Endometrium (tissue), 2 donors: ENCODE results near the gene AMTN.

ENCODE experiments used
- FAIRE-seq: peaks from 2 replicates; lab custom pipeline; 2012; peaks lifted over from hg19 to GRCh38; lab: Jason Lieb, UNC
- donor health status: control.
- donor health status: control.

The AMTN gene

DNA sequence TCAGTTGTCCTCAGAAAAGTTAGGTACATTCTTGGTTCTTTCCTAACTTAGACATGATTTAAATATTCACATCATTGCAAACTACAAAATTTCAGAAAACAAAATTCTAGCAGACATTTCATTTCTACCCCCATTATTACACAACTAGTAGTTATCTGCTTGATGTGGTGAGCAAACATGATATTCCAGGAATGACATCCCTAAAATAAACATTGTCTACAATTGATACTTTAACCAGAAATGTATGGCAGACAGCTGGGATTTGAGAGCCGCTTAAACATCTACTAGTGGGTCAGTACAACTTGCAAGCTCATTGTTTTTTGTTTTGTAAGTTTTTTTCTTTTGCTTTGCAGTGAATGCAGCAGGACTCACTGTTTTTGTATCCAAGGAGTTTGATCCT is 41.6 kb downstream of the AMTN start:
- no peak for FAIRE-seq

GRCh38 chr4:70564033-70564432 is 45.7 kb downstream of the AMTN start:
- no peak for FAIRE-seq

- FAIRE-seq: no peak
Observed at GRCh38 chr4:70570796-70571195, 52.4 kb downstream of the AMTN start.

DNA sequence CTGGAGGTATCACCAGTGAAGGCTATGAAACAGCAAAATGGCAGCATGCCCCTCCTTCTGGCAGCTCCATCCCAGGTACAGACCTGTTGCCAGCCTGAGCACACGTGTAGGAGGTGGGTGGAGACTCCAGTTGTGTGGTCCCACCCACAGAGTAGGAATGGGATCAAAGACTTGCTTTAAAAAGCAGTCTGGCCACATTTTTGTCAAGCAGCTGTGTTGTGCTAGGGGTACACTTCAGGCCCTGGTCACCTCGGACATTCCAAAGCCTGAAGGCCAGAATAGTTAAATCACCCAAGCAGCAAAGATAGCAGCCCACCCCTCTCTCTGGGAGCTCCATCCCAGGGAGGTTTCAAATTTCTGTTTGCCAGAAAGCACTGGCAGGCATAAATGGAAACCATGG is 53.4 kb downstream of the AMTN start:
- no peak for FAIRE-seq

DNA sequence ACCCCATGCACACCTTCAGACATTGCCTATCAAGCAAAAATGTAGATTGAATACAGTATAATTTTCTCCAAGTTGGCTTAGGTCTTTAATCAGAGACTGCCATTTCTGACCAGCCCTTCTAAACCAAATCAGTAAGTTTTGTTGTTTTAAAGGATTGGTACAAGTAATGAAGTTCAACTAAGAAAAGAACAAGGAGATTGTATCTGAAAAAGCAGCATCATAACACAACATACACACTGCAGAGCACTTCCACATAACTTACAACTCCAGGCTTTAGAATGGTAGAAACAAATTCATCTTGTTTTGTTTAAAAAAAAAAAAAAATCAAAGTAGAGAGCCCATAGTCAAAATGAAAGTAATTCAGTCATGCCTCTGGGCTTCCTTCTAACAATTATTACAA is 57.6 kb downstream of the AMTN start:
- FAIRE-seq: no peak

DNA sequence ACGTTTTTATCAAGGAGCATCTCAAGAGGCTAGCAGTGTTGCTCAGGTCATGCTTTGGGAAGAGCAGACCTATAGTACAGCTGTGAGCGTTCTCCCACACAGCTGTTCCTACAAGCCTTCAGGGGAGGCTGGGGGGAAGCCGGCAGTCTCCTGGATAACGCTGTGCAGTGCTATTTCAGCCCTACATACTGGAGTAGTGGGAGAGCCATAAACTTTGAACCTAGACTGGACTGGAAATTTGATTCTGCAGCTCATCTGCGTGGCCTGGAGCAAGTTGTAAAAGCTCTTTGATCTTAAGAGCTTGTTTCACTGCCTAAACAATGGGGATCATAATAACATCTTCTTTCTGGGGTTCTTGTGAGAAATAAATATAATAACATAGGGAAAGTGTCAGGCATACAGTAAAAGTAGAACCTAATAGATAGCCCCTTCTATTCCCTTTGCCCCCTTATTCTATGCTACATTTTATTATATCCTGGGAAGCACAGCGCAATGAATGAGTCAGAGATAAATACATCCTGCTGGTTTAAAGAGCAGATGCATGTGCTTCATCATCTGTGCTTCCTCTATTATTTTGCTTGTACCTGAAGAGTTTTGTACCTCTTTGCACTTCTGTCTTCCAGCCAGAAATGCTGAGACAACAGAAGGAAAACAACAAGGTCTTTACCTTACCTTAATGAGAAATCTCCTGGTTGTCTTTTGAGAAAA is 59.0 kb downstream of the AMTN start:
- no peak for FAIRE-seq

DNA sequence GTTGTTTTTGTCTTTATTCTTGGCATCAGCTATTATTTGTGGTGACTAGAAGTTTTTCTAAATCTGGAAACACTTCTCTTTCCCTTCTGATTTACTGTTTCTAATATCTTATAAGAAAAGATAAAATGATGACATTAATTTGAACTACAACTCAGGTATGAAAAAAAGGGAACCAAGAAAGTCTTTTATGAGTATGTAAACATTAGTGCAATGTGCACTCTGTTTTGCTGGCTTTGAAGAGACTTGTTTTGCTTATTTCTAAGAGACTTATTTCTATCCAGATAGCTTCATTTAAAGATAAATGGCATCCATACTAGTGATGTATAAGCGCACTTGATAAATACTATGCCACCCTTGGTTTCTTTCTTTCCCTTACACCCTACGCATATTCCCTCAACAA is 63.6 kb downstream of the AMTN start:
- peak; percentile 29 for FAIRE-seq
